GM12874 (cell line): ENCODE results near the gene FAS.

Source experiments
- TF ChIP-seq, protein P1 (sequence below): IDR thresholded peaks from 2 replicates; pipeline ENCODE4 v1.5.1; 2011; ENCODE audit warnings: low read depth, mild to moderate bottlenecking, control low read depth, low read length, moderate library complexity; ENCODE audit not compliant: insufficient read depth

The FAS gene

DNA sequence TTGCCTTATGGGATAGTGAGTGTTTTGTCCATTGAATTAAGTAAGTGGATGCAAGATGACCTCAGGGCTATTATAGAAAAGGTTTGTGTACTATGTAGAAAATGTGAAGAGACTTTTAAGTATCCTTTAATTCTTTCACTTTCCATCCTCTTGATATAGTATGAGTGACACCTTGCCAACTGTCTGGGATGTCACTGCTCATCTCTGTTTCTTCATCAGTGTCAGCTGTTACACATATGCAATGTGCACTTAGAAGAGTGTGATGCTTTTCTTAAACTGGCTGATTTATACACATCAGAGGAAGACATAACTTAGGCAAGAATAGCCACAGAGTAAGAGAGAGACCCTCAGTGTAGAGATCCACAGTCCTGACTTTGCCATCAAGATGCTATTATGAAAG is 29.3 kb upstream of the FAS start:
- TF ChIP-seq, protein P1, sequence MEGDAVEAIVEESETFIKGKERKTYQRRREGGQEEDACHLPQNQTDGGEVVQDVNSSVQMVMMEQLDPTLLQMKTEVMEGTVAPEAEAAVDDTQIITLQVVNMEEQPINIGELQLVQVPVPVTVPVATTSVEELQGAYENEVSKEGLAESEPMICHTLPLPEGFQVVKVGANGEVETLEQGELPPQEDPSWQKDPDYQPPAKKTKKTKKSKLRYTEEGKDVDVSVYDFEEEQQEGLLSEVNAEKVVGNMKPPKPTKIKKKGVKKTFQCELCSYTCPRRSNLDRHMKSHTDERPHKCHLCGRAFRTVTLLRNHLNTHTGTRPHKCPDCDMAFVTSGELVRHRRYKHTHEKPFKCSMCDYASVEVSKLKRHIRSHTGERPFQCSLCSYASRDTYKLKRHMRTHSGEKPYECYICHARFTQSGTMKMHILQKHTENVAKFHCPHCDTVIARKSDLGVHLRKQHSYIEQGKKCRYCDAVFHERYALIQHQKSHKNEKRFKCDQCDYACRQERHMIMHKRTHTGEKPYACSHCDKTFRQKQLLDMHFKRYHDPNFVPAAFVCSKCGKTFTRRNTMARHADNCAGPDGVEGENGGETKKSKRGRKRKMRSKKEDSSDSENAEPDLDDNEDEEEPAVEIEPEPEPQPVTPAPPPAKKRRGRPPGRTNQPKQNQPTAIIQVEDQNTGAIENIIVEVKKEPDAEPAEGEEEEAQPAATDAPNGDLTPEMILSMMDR: no peak

DNA sequence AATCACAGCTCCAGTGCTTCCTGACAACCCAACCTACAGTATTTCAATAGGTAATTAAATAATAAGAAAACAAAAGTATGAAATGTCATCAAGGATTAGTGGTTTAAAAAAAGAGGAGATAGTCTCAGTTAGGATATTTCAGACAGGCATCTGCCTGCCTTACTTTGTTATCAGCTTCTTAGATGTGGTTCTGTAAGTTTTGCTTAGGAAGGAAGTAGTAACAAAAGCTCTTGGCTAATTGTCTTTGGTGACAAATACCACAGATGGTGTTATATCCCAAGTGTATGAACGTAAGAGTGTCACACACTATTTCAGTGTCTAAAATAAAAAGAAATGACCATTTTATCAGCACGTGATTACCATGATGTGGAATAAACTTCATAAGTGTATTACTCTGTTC is 28.3 kb upstream of the FAS start:
- TF ChIP-seq, protein P1: no peak

DNA sequence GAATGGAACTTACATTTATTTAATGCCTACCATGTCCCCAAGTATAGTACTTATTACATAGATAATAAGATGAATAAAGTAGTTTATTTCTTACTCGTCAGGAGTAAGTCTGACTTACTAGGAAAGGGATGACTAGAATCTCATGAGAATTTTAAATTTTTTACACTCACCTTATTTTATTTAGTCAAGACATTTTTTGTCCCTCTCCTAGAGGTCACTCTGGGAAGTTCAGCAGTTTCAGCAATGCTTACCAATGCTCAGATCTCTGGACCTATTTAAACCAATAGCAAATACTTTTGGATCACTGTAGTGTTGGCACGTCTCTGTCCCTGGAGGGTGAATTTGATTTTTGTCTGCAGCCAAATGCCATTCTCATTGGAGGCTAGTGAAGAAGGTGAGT is 27.3 kb upstream of the FAS start:
- TF ChIP-seq, protein P1: no peak

DNA sequence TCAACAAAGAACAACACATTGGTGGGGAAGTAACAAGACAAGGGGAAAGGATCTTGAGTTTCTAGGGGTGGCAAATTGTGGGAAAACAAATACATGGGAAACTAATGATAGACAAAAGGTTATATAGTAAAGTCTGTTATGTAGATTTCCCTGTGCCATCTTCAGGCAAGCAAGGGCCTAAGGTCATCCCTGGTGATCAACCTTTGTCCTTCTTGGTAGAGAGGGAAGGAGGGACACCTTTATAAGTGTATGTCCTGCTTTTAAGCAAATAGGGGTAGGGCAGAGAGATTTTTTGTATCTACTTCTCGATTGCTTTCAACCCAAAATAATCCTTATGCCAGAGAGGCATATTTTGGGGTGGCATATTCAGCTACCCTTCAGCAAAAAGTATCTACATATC is 26.2 kb upstream of the FAS start:
- TF ChIP-seq, protein P1: no peak

DNA sequence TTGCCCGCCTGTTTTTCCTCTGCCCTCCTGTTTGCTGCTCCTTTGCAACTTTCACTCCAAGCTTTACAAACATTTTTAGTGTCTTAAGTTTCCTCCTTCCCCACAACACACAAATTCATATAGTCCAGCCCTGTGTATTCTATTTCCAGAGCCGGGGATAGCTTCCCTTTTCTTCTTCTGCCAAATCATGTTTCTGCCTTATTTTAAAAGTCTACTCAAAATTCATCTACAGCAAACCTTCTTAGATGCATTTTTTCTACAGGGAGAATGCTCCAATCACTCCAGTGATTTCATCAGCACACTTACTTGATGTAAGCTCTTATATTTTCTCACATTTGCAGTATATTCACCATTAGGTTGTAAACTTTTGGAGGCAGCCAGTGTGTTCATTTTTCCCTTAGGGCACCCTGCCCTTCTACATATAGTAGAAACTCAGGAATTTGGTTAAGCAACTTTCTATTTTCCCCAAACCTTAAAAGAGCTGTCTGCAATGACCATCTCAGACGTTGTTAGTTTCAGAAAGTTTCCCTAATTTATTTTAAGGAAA is 25.7 kb upstream of the FAS start:
- TF ChIP-seq, protein P1: no peak

DNA sequence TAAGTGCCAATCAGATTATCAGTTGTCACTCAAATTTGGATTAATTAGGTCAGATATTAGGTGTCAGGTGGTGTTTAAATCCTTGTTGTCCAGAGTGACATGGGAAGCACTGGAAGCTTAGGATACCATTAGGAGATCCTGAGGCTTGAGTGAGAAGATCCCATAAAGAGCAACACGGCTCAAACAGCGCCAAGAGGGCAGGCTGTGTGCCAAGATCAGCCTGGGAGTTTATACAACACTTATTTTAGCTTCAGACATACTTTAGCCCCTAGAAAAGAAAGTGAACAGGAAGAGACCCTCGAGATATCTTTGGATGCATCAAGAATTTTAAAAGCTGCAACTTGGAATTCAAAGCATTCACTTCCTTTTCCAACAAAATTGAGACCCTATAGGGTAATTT is 23.8 kb upstream of the FAS start:
- TF ChIP-seq, protein P1: no peak

DNA sequence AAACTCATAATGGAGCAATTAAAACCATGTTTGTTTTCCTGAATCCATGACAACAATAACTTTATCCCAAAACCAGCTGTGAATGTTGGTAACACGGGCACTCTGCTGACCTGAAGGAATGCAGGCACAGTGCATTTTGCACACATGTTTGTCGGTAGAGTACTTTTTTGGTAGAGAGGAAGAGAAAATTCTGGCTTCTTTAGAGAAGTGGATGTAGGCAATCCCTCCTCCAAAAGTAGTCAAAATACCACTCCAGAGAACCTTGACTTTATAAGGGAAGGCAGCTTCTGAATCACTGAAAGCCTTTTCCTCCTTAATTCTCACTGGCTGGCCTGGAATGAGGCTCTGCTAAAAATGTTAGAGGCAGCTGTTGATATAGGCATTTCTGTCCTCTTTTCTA is 22.2 kb upstream of the FAS start:
- TF ChIP-seq, protein P1: no peak
